Activated B cell treated with CpG ODN at 0.5 μM for 24 hours (primary cell): ENCODE data around the gene TMPRSS4. TPM values are rescaled to one million over a fixed set of nuclear protein-coding genes. Genes with fewer than 3 reads are reported as not detected.

ENCODE experiments used
- ATAC-seq: fragments of 200-7000 bp; cut with Tn5 transposase; one replicate; pipeline ENCODE4 v1.10.0; 2021; ENCODE audit warnings: low read depth, mild to moderate bottlenecking, moderate library complexity
- CTCF ChIA-PET: fragments of 350-600 bp; sonication (Branson Sonifier 250); formaldehyde crosslinking; loops from one replicate; lab custom pipeline; 2021; ENCODE audit warnings: antibody characterized with exemption; lab: Charles Lee
- POLR2A ChIA-PET: fragments of 350-600 bp; sonication (Branson Sonifier 250); formaldehyde crosslinking; loops from one replicate; lab custom pipeline; 2021; ENCODE audit warnings: antibody characterized with exemption; lab: Charles Lee
- DNase-seq: peaks from one replicate; pipeline ENCODE4 v3.0.0; 2022
- H3K27ac Mint-ChIP-seq: one replicate; pipeline ENCODE4 v1.8.0; 2020; ENCODE audit warnings: mixed read lengths
- H3K27me3 Mint-ChIP-seq: one replicate; pipeline ENCODE4 v1.8.0; 2021; ENCODE audit warnings: mixed read lengths
- H3K36me3 Mint-ChIP-seq: one replicate; pipeline ENCODE4 v1.8.0; 2021; ENCODE audit warnings: low read depth, mixed read lengths
- H3K4me1 Mint-ChIP-seq: one replicate; pipeline ENCODE4 v1.8.0; 2021; ENCODE audit warnings: mixed read lengths
- H3K4me3 Mint-ChIP-seq: one replicate; pipeline ENCODE4 v1.8.0; 2020; ENCODE audit warnings: mild to moderate bottlenecking, mixed read lengths
- H3K9me3 Mint-ChIP-seq: one replicate; pipeline ENCODE4 v1.8.0; 2020; ENCODE audit warnings: mixed read lengths
- intact Hi-C: fragments of 100-400 bp; cut with micrococcal nuclease; formaldehyde crosslinking; loops from one replicate; pipeline ENCODE4 v1.15.1; 2024
- total RNA-seq: library from RNA; stranded (reverse); gene quantifications from 2 replicates; pipeline ENCODE4 v1.2.3, GENCODE V29; 2022
- TF ChIP-seq, protein P1 (sequence below): fragments of 200-600 bp; IDR thresholded peaks from one replicate; pipeline ENCODE4 v1.8.0; 2022; ENCODE audit warnings: antibody characterized with exemption, mild to moderate bottlenecking

TMPRSS4 gene
- total RNA-seq, 1 donor from 2014 or later = not detected

DNA sequence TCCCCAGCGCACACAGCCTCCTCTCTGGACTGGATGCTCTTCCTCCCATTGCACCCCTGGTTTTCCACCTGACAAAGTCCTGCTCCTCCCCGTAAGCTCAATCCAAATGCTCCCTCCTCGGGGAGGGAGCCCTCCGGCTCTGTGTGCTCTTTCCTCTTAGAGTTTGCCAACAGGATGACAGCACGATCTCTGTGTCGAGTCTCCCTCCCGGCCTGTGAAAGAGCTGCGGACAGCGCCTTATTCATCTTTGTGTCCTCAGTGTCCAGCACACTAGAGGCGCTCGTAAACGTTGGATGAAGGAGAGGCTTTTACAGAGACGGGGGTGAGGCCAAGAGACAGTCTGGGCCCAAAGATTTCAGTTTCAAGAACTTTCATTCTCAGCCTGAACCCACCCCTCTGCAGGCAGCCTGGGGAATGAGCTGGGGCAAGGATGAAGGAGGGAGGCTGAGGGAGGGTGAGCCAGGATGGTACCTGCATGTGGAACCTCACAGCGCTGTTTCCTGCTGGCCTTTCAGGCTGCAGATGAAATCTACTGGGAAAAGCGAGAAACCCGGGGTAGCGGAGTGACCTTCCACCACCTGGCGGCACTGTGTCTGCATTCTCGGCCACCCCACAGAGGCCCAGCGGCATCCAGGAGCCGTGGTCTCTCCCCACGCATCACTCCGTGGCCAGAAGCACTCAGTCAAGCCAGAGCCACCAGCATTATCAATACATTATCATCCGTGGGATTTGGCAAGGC, 8.5 kb upstream of the TMPRSS4 start:
- TF ChIP-seq, protein P1, sequence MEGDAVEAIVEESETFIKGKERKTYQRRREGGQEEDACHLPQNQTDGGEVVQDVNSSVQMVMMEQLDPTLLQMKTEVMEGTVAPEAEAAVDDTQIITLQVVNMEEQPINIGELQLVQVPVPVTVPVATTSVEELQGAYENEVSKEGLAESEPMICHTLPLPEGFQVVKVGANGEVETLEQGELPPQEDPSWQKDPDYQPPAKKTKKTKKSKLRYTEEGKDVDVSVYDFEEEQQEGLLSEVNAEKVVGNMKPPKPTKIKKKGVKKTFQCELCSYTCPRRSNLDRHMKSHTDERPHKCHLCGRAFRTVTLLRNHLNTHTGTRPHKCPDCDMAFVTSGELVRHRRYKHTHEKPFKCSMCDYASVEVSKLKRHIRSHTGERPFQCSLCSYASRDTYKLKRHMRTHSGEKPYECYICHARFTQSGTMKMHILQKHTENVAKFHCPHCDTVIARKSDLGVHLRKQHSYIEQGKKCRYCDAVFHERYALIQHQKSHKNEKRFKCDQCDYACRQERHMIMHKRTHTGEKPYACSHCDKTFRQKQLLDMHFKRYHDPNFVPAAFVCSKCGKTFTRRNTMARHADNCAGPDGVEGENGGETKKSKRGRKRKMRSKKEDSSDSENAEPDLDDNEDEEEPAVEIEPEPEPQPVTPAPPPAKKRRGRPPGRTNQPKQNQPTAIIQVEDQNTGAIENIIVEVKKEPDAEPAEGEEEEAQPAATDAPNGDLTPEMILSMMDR = no peak
- intact Hi-C loops = no loop called here

DNA sequence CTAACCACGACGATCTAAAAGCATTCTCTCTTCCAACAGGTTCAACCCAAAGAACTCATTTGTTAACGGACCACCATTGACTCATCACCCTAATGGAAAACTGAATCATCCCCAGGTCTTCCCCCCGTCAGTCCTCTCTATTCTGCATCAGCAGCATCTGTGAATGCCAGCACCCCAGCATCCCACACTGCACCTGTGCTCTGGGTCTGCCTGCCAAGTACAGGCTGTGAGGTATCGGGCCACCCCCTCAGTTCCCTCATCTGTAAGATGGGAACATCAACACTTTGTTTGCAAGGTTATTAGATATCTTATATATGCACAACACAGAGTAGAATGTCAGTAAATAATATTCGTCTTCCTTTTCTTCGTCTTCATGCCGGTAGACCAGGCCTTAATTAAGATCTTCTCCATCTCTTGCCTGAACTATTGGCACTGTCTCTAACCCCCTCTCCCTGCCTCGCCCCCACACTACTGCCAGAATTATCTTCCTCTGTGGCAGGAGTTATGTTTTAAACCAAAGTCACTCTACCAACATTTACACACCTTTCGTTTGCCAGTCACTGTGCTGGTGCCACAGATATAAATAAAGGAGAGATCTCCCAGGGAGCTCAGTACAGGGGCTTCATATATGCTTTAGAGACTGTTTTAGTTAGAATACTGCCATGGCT, 7.8 kb upstream of the TMPRSS4 start:
- H3K4me1 Mint-ChIP-seq = no peaks in the 10 kb centered on the region
- H3K36me3 Mint-ChIP-seq = no peaks in the 10 kb centered on the region
- DNase-seq = no peak
- peaks cover 18% of the 10 kb centered on the region for H3K27me3 Mint-ChIP-seq
- intact Hi-C loops = no loop called here
- no peak overlapping the region for H3K27ac Mint-ChIP-seq
- no peak for ATAC-seq
- TF ChIP-seq, protein P1 = no peak
- POLR2A ChIA-PET = interaction anchor here (0.5 kb wide), 1 partner anchor 48 kb away, joined by 4 read pairs; no protein-coding TSS in a partner anchor
- H3K9me3 Mint-ChIP-seq = no peaks in the 10 kb centered on the region
- no peak overlapping the region for H3K4me3 Mint-ChIP-seq
- CTCF ChIA-PET = no interaction called here

More for the DNA sequence above, 8.5 kb upstream of the TMPRSS4 start:
- ChIA-PET POLR2A (no interaction called here), CTCF (no interaction called here)
- Mint-ChIP-seq H3K4me3 (no peak overlapping the region), H3K4me1 (no peaks in the 10 kb centered on the region), H3K27ac (no peak overlapping the region), H3K27me3 (peaks cover 22% of the 10 kb centered on the region), H3K36me3 (no peaks in the 10 kb centered on the region), H3K9me3 (no peaks in the 10 kb centered on the region)
- no peak for ATAC-seq
- DNase-seq = no peak

DNA sequence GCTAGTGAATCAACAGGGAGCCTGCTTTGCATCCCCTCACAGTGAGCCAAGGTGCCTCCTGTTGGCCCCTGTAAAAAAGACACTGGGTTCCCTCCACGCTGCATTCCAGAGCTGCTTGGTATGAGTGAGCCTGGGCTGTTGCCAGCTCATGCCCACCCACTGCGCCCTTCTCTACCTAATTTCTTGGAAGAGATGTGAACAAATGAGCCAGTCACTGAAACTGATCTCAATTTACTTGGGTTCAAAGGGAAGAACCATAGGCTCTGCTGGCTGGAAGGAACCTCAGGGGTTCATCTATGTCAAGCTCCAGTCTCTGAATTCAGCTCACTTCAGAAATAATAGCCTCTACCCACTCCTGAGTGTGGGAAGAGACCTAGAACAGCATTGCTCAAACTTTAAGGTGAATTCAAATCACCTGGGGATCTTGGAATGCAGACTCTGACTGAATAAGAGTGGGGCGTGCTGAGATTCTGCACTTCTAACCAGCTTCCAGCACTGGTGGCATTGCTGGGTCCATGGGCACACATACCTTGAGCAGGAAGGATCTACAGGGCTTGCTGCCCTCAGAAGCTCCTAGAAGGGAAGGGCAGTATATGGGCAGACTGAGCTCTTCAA, 5.4 kb upstream of the TMPRSS4 start:
- Mint-ChIP-seq H3K36me3 (no peaks in the 10 kb centered on the region), H3K27ac (no peak overlapping the region), H3K4me1 (no peaks in the 10 kb centered on the region), H3K27me3 (peaks cover 13% of the 10 kb centered on the region), H3K9me3 (no peaks in the 10 kb centered on the region), H3K4me3 (no peak overlapping the region)
- intact Hi-C loops = no loop called here
- DNase-seq (no peak), ATAC-seq (no peak)
- CTCF ChIA-PET = interaction anchor here (0.5 to 1.0 kb wide), 2 partner anchors 100 to 552 kb away, joined by 3 read pairs; no protein-coding TSS in a partner anchor
- POLR2A ChIA-PET = no interaction called here
- TF ChIP-seq, protein P1 = no peak

DNA sequence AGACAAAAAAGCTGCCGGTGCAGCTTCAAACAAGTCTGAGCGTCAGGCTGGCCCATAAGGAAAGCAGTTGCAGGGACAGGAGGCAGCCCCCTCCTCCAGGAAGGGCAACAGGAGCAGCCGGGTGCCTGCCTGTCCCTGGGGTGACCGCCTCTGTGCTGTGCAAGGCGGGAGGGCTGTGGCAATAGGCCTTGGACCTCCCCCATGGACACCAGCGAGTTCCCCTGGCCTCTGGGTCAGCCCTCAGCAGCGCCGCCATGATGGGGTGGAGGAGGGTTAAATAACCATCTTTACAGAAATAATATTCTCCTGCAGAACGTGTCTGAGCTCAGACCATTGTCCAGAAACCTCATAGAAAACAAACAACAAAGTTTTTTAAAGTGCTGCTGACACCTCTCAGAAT, 3.3 kb upstream of the TMPRSS4 start:
- Mint-ChIP-seq H3K36me3 (no peaks in the 10 kb centered on the region), H3K27ac (no peak overlapping the region), H3K27me3 (peaks cover 17% of the 10 kb centered on the region), H3K4me3 (no peak overlapping the region), H3K4me1 (no peaks in the 10 kb centered on the region), H3K9me3 (no peaks in the 10 kb centered on the region)
- intact Hi-C loops = no loop called here
- TF ChIP-seq, protein P1 = no peak
- ChIA-PET POLR2A (no interaction called here), CTCF (no interaction called here)
- no peak for ATAC-seq
- no peak for DNase-seq
